Ascending aorta (tissue), 2 donors: Measurements from ENCODE around the gene TXNDC16. TPM values are rescaled to one million over a fixed set of nuclear protein-coding genes. Genes with fewer than 3 reads are reported as not detected.

Experiments
- DNase-seq, 2 donors: peaks; one replicate each; pipeline ENCODE4 v3.0.0-alpha.2; 2019; ENCODE audit warnings: low spot score in 2 of 2
- H3K27ac ChIP-seq, 2 donors: fragments of 200-600 bp; sonication (generic); one replicate each; pipeline ENCODE4 v1.5.1; 2016 to 2017; ENCODE audit warnings: mild to moderate bottlenecking in 1 of 2
- H3K27me3 ChIP-seq: fragments of 200-600 bp; sonication (generic); one replicate; pipeline ENCODE4 v1.5.1; 2017
- H3K36me3 ChIP-seq, 2 donors: fragments of 200-600 bp; sonication (generic); one replicate each; pipeline ENCODE4 v1.5.1; 2016
- H3K4me1 ChIP-seq, 2 donors: fragments of 200-600 bp; sonication (generic); one replicate each; pipeline ENCODE4 v1.5.1; 2016 to 2017; ENCODE audit warnings: mild to moderate bottlenecking in 1 of 2
- H3K4me3 ChIP-seq, 2 donors: fragments of 200-600 bp; sonication (generic); one replicate each; pipeline ENCODE4 v1.5.1; 2016 to 2017; ENCODE audit warnings: mild to moderate bottlenecking in 1 of 2
- H3K9me3 ChIP-seq, 2 donors: fragments of 200-600 bp; sonication (generic); one replicate each; pipeline ENCODE4 v1.5.1; 2016
- intact Hi-C: fragments of 100-400 bp; cut with DNase I; formaldehyde crosslinking; loops from one replicate; pipeline ENCODE4 v1.15.1; 2023
- total RNA-seq: library from RNA; depleted of rRNA; stranded (reverse); fragments of >200 nt; gene quantifications from one replicate; pipeline ENCODE4 v1.1.0, GENCODE V29; 2016
- TF ChIP-seq, protein P1 (sequence below), 3 experiments: fragments of 200-600 bp in 2 of 3; fragments of 450-650 bp in 1 of 3; sonication (generic) in 2 of 3; IDR thresholded peaks; one replicate each; pipeline ENCODE4 v1.5.1; 2016 to 2019; ENCODE audit warnings: antibody characterized with exemption in 3 of 3, mild to moderate bottlenecking in 1 of 3, moderate library complexity in 1 of 3

TXNDC16 gene, protein sequence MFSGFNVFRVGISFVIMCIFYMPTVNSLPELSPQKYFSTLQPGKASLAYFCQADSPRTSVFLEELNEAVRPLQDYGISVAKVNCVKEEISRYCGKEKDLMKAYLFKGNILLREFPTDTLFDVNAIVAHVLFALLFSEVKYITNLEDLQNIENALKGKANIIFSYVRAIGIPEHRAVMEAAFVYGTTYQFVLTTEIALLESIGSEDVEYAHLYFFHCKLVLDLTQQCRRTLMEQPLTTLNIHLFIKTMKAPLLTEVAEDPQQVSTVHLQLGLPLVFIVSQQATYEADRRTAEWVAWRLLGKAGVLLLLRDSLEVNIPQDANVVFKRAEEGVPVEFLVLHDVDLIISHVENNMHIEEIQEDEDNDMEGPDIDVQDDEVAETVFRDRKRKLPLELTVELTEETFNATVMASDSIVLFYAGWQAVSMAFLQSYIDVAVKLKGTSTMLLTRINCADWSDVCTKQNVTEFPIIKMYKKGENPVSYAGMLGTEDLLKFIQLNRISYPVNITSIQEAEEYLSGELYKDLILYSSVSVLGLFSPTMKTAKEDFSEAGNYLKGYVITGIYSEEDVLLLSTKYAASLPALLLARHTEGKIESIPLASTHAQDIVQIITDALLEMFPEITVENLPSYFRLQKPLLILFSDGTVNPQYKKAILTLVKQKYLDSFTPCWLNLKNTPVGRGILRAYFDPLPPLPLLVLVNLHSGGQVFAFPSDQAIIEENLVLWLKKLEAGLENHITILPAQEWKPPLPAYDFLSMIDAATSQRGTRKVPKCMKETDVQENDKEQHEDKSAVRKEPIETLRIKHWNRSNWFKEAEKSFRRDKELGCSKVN
- total RNA-seq: 1.8 TPM

DNA sequence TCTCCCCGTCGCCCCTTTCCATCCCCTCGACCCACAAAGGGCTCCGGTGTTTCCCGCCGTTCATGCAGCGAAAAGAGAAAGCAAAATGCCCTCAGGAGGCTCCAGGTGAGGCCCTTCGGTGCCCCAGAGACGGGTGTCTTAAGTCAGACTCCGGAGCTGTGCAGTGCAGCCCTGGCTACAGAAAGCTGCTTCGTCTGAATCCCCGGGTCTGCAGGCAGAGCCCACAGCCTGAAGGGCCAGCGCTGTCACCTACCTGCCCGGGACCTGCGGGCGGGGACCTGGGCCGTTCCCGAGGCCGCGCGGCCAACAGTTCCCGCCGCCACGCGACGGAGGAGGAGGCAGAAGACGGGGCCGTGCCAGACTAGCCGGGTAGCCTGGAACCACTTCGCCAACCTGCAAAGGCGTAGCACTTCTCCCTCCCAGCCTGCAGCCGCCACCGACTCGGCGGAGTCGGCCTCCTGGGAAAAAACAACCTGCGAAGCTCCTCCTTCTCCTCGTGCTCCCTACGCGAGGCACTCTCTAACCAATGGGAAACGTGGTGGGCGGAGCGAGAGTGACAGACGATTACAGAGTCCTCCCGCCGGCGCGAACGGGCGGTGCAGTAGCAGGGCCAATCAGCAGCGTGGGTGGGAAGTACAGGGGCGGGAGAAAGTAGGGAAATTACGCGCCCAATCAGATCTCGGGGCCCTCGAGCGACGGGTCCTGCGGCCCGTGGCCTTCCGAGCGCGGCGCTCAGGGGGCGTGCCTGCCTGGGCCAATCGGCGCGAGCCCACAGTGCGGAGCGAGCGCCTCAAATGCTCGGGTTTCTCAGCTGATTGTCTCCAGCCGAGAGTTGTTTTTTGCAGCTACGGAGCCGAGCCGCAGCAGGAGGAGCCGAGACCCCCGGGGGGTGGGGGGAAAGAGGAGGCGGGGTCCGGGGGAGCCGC, at the start of gene TXNDC16, which contains the start of gene GPR137C:
Gene TXNDC16 (minus strand): TSS at position 443 of the 926 bp plus-strand sequence. CDS start 8,948 bp downstream, outside the sequence.
Gene GPR137C (plus strand): TSS at position 774 of the 926 bp plus-strand sequence. CDS start 312 bp downstream, outside the sequence.
- Histone ChIP-seq H3K27me3 (no peaks in the 10 kb centered on the region), H3K4me1 (peaks cover 0 to 13% of the 10 kb centered on the region in 2 donors), H3K36me3 (no peaks in the 10 kb centered on the region), H3K4me3 (peak within 1 kb of the TSS; percentile 82 to 93), H3K9me3 (no peaks in the 10 kb centered on the region), H3K27ac (peak within 1 kb of the TSS; percentile 80 to 93)
- TF ChIP-seq, protein P1, sequence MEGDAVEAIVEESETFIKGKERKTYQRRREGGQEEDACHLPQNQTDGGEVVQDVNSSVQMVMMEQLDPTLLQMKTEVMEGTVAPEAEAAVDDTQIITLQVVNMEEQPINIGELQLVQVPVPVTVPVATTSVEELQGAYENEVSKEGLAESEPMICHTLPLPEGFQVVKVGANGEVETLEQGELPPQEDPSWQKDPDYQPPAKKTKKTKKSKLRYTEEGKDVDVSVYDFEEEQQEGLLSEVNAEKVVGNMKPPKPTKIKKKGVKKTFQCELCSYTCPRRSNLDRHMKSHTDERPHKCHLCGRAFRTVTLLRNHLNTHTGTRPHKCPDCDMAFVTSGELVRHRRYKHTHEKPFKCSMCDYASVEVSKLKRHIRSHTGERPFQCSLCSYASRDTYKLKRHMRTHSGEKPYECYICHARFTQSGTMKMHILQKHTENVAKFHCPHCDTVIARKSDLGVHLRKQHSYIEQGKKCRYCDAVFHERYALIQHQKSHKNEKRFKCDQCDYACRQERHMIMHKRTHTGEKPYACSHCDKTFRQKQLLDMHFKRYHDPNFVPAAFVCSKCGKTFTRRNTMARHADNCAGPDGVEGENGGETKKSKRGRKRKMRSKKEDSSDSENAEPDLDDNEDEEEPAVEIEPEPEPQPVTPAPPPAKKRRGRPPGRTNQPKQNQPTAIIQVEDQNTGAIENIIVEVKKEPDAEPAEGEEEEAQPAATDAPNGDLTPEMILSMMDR (IDR thresholded peaks at IDR 0.05): no peak
- peak; percentile 99 to 100 for DNase-seq
- intact Hi-C loops: loop anchor here (1.0 to 10.0 kb wide), 9 partner anchors 154 to 1842 kb away; partner anchors contain the start of genes BMP4, CDKN3, DDHD1 and FERMT2

DNA sequence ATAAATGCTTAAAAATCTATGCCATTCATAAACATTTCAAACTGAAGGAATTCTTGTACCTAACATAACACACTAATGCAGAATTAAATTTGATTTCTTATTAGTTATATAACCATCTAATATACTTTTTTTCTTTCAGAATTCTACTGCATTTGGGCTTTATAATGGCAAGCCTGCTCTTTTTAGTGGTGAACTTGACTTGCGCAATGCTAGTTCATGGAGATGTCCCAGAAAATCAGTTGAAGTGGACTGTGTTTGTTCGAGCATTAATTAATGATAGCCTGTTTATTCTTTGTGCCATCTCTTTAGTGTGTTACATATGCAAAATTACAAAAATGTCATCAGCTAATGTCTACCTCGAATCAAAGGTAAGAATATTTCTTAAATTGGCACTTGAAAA, 47.7 kb upstream of the TXNDC16 start:
- Histone ChIP-seq H3K4me3 (no peak overlapping the region), H3K36me3 (no peaks in the 10 kb centered on the region), H3K27me3 (no peaks in the 10 kb centered on the region), H3K27ac (no peak overlapping the region), H3K4me1 (no peaks in the 10 kb centered on the region), H3K9me3 (peaks cover 0 to 7% of the 10 kb centered on the region in 2 donors)
- DNase-seq: no peak
- TF ChIP-seq, protein P1 (IDR thresholded peaks at IDR 0.05): no peak
- intact Hi-C loops: no loop called here

DNA sequence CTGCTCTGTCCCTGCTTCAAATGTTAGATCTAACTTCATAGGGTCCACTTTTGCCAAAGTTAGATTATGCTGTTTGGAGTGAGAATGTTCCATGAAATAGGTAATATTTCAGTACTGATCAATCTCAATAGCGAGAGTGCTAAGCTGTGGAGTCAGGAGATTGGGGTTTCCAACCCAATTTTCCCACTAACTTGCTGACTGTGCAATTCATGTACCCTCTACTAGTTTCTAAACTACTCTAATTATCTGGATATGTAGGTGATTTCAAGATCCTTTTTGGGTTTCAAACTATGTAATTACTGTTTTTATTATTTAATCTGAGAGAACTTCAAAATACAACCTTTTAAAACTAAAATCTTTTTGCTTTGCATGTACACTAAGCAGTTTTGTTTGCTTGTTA, 46.3 kb upstream of the TXNDC16 start:
- no peaks in the 10 kb centered on the region for H3K4me1 ChIP-seq
- TF ChIP-seq, protein P1 (IDR thresholded peaks at IDR 0.05): no peak
- intact Hi-C loops: no loop called here
- H3K27ac ChIP-seq: no peak overlapping the region
- no peaks in the 10 kb centered on the region for H3K9me3 ChIP-seq
- no peaks in the 10 kb centered on the region for H3K27me3 ChIP-seq
- no peak overlapping the region for H3K4me3 ChIP-seq
- DNase-seq: no peak
- no peaks in the 10 kb centered on the region for H3K36me3 ChIP-seq

DNA sequence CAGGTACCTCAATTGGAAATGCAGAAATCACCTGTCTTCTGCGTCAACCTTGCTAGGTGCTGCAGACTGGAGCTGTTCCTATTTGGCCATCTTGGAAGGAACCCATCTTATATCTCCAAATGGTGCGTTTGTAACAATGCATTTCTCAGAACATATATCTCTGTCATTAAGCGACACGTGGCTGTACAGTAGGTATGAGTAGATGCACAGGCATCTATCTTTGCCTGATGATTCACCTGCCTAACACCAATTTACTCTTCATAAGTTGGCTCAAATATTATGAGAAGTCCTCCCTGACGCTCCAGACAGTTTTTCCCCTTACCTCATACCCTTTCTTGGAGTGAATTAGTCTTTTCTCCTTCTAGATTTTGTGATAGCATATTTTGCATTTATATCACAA, 44.6 kb upstream of the TXNDC16 start:
- no peak for DNase-seq
- Histone ChIP-seq H3K36me3 (no peaks in the 10 kb centered on the region), H3K4me1 (no peaks in the 10 kb centered on the region), H3K4me3 (no peak overlapping the region), H3K27ac (no peak overlapping the region), H3K9me3 (no peaks in the 10 kb centered on the region), H3K27me3 (no peaks in the 10 kb centered on the region)
- intact Hi-C loops: no loop called here
- TF ChIP-seq, protein P1 (IDR thresholded peaks at IDR 0.05): no peak

DNA sequence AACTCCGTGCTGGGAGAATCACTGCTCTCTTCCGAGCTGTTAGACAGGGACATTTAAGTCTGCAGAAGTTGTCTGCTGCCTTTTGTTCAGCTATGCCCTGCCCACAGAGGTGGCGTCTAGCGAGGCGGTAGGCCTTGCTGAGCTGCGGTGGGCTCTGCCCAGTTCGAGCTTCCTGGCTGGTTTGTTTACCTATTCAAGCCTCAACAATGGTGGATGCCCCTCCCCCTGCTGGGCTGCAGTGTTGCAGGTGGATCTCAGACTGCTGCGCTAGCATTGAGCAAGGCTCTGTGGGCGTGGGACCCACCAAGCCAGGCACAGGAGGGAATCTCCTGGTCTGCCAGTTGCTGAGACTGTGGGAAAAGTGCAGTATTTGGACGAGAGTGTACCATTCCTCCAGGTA, 44.0 kb upstream of the TXNDC16 start:
- no peaks in the 10 kb centered on the region for H3K9me3 ChIP-seq
- intact Hi-C loops: no loop called here
- TF ChIP-seq, protein P1 (IDR thresholded peaks at IDR 0.05): no peak
- H3K27ac ChIP-seq: no peak overlapping the region
- no peak overlapping the region for H3K4me3 ChIP-seq
- H3K4me1 ChIP-seq: no peaks in the 10 kb centered on the region
- DNase-seq: no peak
- H3K27me3 ChIP-seq: no peaks in the 10 kb centered on the region
- H3K36me3 ChIP-seq: no peaks in the 10 kb centered on the region
